HepG2 (cell line): Measurements from ENCODE around the gene PXMP4. TPM values are rescaled to one million over a fixed set of nuclear protein-coding genes. Genes with fewer than 3 reads are reported as not detected.

Experiments used
- ATRX ChIP-seq: sonication (generic); formaldehyde crosslinking; IDR thresholded peaks from 2 replicates; pipeline ENCODE4 v1.4.0; 2020; ENCODE audit warnings: missing genetic modification reagents, borderline replicate concordance
- BRCA1 ChIP-seq: sonication (generic); formaldehyde crosslinking; IDR thresholded peaks from 2 replicates; pipeline ENCODE4 v1.4.0; 2020; ENCODE audit warnings: missing genetic modification reagents
- CBFB ChIP-seq: sonication (generic); formaldehyde crosslinking; IDR thresholded peaks from 2 replicates; pipeline ENCODE4 v1.4.0; 2020; ENCODE audit warnings: missing genetic modification reagents
- CBX5 ChIP-seq: sonication (generic); formaldehyde crosslinking; IDR thresholded peaks from 2 replicates; pipeline ENCODE4 v1.4.0; 2020; ENCODE audit warnings: missing genetic modification reagents, borderline replicate concordance
- HMG20A ChIP-seq: IDR thresholded peaks from 2 replicates; pipeline ENCODE4 v1.6.1; 2016; ENCODE audit warnings: borderline replicate concordance
- PRPF4 ChIP-seq: fragments of 200-400 bp; formaldehyde crosslinking; IDR thresholded peaks from 2 replicates; pipeline ENCODE4 v1.6.1; 2016; ENCODE audit warnings: low read length, low read depth; ENCODE audit not compliant: poor library complexity, severe bottlenecking
- SALL2 ChIP-seq: sonication (generic); formaldehyde crosslinking; IDR thresholded peaks from 2 replicates; pipeline ENCODE4 v1.8.1; 2023; ENCODE audit warnings: mild to moderate bottlenecking, missing genetic modification reagents, inconsistent platforms
- SP140L ChIP-seq: sonication (generic); formaldehyde crosslinking; IDR thresholded peaks from 2 replicates; pipeline ENCODE4 v1.4.0; 2020; ENCODE audit warnings: missing genetic modification reagents, borderline replicate concordance
- ZNF232 ChIP-seq: sonication (generic); formaldehyde crosslinking; IDR thresholded peaks from 2 replicates; pipeline ENCODE4 v1.4.0; 2020; ENCODE audit warnings: missing genetic modification reagents, borderline replicate concordance
- ZNF329 ChIP-seq: sonication (generic); formaldehyde crosslinking; IDR thresholded peaks from 2 replicates; pipeline ENCODE4 v1.9.0; 2021; ENCODE audit warnings: low read depth, mild to moderate bottlenecking, missing genetic modification reagents
- ZNF383 ChIP-seq: sonication (generic); formaldehyde crosslinking; IDR thresholded peaks from 2 replicates; pipeline ENCODE4 v1.4.0; 2020; ENCODE audit warnings: missing genetic modification reagents, mild to moderate bottlenecking, borderline replicate concordance
- ZNF775 ChIP-seq: sonication (generic); formaldehyde crosslinking; IDR thresholded peaks from 2 replicates; pipeline ENCODE4 v1.4.0; 2020; ENCODE audit warnings: missing genetic modification reagents, mild to moderate bottlenecking, moderate library complexity, borderline replicate concordance
- ZNF878 ChIP-seq: sonication (generic); formaldehyde crosslinking; IDR thresholded peaks from 2 replicates; pipeline ENCODE4 v1.8.1; 2023; ENCODE audit warnings: mild to moderate bottlenecking, missing genetic modification reagents, moderate library complexity
- polyA plus RNA-seq, 8 experiments: library from polyadenylated mRNA; depleted of rRNA in 3 of 8; stranded (reverse) in 7 of 8; unstranded in 1 of 8; fragments of >200 nt; fragmentation: Illumina TruSeq in 4 of 8; extraction: Trizol in 4 of 8; gene quantifications; 2 replicates each; pipeline versions ENCODE4 v1.2.1 to v1.2.3, GENCODE V29; 2011 to 2016; ENCODE audit warnings: low read depth in 4 of 8, missing spikeins in 1 of 8, mixed read lengths in 1 of 8; ENCODE audit not compliant: insufficient read depth in 1 of 8
- total RNA-seq, 5 experiments: library from RNA; depleted of rRNA; stranded (reverse); fragments of >200 nt; fragmentation: Illumina TruSeq; extraction: Trizol; gene quantifications; 2 replicates each; pipeline ENCODE4 v1.2.3, GENCODE V29; 2016; ENCODE audit warnings: low read depth in 1 of 5
- TF ChIP-seq, protein P1 (sequence below): sonication (generic); formaldehyde crosslinking; IDR thresholded peaks from 2 replicates; pipeline ENCODE4 v1.5.1; 2020; ENCODE audit warnings: mild to moderate bottlenecking, missing genetic modification reagents, borderline replicate concordance
- TF ChIP-seq, protein P2 (sequence below): sonication (generic); formaldehyde crosslinking; IDR thresholded peaks from 2 replicates; pipeline ENCODE4 v1.5.0; 2020; ENCODE audit warnings: missing genetic modification reagents, mild to moderate bottlenecking, borderline replicate concordance
- TF ChIP-seq, protein P3 (sequence below): sonication (generic); formaldehyde crosslinking; IDR thresholded peaks from 2 replicates; pipeline ENCODE4 v1.4.0; 2020; ENCODE audit warnings: mild to moderate bottlenecking, missing genetic modification reagents, borderline replicate concordance
- TF ChIP-seq, protein P4 (sequence below): sonication (generic); formaldehyde crosslinking; IDR thresholded peaks from 2 replicates; pipeline ENCODE4 v1.4.0; 2020; ENCODE audit warnings: missing genetic modification reagents, borderline replicate concordance
- TF ChIP-seq, protein P5 (sequence below): sonication (generic); formaldehyde crosslinking; IDR thresholded peaks from 2 replicates; pipeline ENCODE4 v1.4.0; 2020; ENCODE audit warnings: mild to moderate bottlenecking, missing genetic modification reagents

PXMP4 gene
- total and polyA plus RNA-seq, 2 of the 13 experiments (the other 11 are each of a cell fraction or from before 2014, with no cell fraction given) = not detected

DNA sequence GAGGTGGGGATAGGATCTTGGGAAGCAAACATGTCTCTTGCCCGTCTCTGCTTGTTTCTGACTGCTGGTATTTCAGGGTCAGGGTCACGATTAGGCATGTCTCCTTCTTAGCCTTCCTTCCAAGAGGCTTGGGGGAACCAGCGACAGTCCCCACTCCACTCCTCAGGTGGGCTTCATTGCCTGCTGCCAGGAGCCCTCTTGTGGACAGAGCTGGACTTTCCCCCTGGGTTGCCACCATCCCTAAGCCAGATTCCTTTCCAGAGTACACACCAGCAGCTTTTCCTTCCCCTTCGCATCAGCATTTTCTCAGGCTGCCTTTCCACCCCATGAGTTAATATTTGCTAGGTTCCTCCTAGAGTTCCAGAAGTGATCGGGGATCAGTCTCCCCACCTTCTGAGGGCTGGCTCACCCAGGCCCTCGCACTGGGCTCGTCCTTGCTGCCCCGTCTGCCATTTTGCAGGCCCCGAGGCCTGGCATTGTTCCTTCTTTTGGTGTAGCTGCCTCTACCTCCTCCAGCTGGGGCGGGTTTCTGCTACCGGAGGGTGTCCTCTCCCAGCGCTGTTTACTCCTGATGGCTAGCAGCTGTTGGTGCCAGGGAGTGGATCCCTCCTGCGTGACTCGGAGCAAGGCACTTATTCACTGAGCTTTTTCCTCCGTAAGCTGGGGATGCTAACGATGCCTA is 66.8 kb downstream of the PXMP4 start (continued):
- TF ChIP-seq ATRX (CRISPR knock-in tag) (no peak), ZNF878 (CRISPR knock-in tag) (0 out of 2 replicates have a peak, but pooled peaks have one; percentile 53), CBX5 (CRISPR knock-in tag) (peak; percentile 25; the same call in 1 of the 2 replicates), SP140L (no peak), ZNF383 (CRISPR knock-in tag) (no peak), ZNF232 (CRISPR knock-in tag) (peak; percentile 37; the same call in 1 of the 2 replicates), ZNF329 (CRISPR knock-in tag) (peak; percentile 52; the same call in 1 of the 2 replicates), SALL2 (CRISPR knock-in tag) (peak; percentile 65), HMG20A (CRISPR knock-in tag) (no peak), CBFB (CRISPR knock-in tag) (peak; percentile 29; the same call in 1 of the 2 replicates), PRPF4 (no peak), BRCA1 (CRISPR knock-in tag) (no peak), ZNF775 (CRISPR knock-in tag) (no peak)
- TF ChIP-seq, protein P1, sequence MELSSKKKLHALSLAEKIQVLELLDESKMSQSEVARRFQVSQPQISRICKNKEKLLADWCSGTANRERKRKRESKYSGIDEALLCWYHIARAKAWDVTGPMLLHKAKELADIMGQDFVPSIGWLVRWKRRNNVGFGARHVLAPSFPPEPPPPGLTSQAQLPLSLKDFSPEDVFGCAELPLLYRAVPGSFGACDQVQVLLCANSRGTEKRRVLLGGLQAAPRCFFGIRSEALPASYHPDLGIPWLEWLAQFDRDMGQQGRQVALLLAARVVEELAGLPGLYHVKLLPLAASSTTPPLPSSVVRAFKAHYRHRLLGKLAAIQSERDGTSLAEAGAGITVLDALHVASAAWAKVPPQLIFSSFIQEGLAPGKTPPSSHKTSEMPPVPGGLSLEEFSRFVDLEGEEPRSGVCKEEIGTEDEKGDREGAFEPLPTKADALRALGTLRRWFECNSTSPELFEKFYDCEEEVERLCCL (CRISPR knock-in tag) = no peak
- TF ChIP-seq, protein P2, sequence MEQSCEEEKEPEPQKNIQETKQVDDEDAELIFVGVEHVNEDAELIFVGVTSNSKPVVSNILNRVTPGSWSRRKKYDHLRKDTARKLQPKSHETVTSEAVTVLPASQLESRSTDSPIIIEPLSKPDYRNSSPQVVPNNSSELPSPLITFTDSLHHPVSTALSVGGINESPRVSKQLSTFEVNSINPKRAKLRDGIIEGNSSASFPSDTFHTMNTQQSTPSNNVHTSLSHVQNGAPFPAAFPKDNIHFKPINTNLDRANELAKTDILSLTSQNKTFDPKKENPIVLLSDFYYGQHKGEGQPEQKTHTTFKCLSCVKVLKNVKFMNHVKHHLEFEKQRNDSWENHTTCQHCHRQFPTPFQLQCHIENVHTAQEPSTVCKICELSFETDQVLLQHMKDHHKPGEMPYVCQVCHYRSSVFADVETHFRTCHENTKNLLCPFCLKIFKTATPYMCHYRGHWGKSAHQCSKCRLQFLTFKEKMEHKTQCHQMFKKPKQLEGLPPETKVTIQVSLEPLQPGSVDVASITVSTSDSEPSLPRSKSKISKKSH (CRISPR knock-in tag) = peak; percentile 84; the same call in 1 of the 2 replicates
- TF ChIP-seq, protein P3, sequence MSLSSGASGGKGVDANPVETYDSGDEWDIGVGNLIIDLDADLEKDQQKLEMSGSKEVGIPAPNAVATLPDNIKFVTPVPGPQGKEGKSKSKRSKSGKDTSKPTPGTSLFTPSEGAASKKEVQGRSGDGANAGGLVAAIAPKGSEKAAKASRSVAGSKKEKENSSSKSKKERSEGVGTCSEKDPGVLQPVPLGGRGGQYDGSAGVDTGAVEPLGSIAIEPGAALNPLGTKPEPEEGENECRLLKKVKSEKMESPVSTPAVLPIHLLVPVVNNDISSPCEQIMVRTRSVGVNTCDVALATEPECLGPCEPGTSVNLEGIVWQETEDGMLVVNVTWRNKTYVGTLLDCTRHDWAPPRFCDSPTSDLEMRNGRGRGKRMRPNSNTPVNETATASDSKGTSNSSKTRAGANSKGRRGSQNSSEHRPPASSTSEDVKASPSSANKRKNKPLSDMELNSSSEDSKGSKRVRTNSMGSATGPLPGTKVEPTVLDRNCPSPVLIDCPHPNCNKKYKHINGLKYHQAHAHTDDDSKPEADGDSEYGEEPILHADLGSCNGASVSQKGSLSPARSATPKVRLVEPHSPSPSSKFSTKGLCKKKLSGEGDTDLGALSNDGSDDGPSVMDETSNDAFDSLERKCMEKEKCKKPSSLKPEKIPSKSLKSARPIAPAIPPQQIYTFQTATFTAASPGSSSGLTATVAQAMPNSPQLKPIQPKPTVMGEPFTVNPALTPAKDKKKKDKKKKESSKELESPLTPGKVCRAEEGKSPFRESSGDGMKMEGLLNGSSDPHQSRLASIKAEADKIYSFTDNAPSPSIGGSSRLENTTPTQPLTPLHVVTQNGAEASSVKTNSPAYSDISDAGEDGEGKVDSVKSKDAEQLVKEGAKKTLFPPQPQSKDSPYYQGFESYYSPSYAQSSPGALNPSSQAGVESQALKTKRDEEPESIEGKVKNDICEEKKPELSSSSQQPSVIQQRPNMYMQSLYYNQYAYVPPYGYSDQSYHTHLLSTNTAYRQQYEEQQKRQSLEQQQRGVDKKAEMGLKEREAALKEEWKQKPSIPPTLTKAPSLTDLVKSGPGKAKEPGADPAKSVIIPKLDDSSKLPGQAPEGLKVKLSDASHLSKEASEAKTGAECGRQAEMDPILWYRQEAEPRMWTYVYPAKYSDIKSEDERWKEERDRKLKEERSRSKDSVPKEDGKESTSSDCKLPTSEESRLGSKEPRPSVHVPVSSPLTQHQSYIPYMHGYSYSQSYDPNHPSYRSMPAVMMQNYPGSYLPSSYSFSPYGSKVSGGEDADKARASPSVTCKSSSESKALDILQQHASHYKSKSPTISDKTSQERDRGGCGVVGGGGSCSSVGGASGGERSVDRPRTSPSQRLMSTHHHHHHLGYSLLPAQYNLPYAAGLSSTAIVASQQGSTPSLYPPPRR = no peak; the same call in 1 of the 2 replicates
- TF ChIP-seq, protein P4, sequence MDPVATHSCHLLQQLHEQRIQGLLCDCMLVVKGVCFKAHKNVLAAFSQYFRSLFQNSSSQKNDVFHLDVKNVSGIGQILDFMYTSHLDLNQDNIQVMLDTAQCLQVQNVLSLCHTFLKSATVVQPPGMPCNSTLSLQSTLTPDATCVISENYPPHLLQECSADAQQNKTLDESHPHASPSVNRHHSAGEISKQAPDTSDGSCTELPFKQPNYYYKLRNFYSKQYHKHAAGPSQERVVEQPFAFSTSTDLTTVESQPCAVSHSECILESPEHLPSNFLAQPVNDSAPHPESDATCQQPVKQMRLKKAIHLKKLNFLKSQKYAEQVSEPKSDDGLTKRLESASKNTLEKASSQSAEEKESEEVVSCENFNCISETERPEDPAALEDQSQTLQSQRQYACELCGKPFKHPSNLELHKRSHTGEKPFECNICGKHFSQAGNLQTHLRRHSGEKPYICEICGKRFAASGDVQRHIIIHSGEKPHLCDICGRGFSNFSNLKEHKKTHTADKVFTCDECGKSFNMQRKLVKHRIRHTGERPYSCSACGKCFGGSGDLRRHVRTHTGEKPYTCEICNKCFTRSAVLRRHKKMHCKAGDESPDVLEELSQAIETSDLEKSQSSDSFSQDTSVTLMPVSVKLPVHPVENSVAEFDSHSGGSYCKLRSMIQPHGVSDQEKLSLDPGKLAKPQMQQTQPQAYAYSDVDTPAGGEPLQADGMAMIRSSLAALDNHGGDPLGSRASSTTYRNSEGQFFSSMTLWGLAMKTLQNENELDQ = no peak
- TF ChIP-seq, protein P5, sequence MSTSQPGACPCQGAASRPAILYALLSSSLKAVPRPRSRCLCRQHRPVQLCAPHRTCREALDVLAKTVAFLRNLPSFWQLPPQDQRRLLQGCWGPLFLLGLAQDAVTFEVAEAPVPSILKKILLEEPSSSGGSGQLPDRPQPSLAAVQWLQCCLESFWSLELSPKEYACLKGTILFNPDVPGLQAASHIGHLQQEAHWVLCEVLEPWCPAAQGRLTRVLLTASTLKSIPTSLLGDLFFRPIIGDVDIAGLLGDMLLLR = no peak
